Measurements from ENCODE around the gene SNX20. TPM values are rescaled to one million over a fixed set of nuclear protein-coding genes. Genes with fewer than 3 reads are reported as not detected.

Gene SNX20
- under 1 TPM; 0.60 to 0.82 (median 0.68) TPM for polyA plus RNA-seq (ENCODE audit: insufficient read length in 4 of 4)

GRCh38 chr16:50681021-50681885 lies at the start of gene SNX20:
TSS of gene SNX20 (minus strand) at chr16:50681312. CDS start at chr16:50677526, 3,786 bp downstream.
- DNase-seq (ENCODE audit: low read depth in 4 of 4, low spot score in 2 of 4), result no peak

GRCh38 chr16:50724306-50724705 lies 43.2 kb upstream of the SNX20 start:
- no peak for DNase-seq (ENCODE audit: low read depth in 4 of 4, low spot score in 2 of 4)

- DNase-seq (ENCODE audit: low read depth in 4 of 4, low spot score in 2 of 4), result no peak
Measured at GRCh38 chr16:50722960-50723359, 41.8 kb upstream of the SNX20 start.

GRCh38 chr16:50722405-50722737 lies 41.3 kb upstream of the SNX20 start:
- DNase-seq (ENCODE audit: low read depth in 4 of 4, low spot score in 2 of 4), result no peak

- DNase-seq (ENCODE audit: low read depth in 4 of 4, low spot score in 2 of 4), result no peak
Measured at GRCh38 chr16:50721549-50722404, 40.7 kb upstream of the SNX20 start.

- DNase-seq (ENCODE audit: low read depth in 4 of 4, low spot score in 2 of 4), result no peak
Measured at GRCh38 chr16:50719401-50720337, 38.6 kb upstream of the SNX20 start.

GRCh38 chr16:50718761-50719400 lies 37.8 kb upstream of the SNX20 start:
- DNase-seq (ENCODE audit: low read depth in 4 of 4, low spot score in 2 of 4), result no peak

GRCh38 chr16:50718061-50718760 lies 37.1 kb upstream of the SNX20 start:
- no peak for DNase-seq (ENCODE audit: low read depth in 4 of 4, low spot score in 2 of 4)

GRCh38 chr16:50717494-50717893 lies 36.4 kb upstream of the SNX20 start:
- no peak for DNase-seq (ENCODE audit: low read depth in 4 of 4, low spot score in 2 of 4)

GRCh38 chr16:50717091-50717490 lies 36.0 kb upstream of the SNX20 start:
- DNase-seq (ENCODE audit: low read depth in 4 of 4, low spot score in 2 of 4), result no peak

GRCh38 chr16:50712956-50713355 lies 31.8 kb upstream of the SNX20 start:
- DNase-seq (ENCODE audit: low read depth in 4 of 4, low spot score in 2 of 4), result no peak

GRCh38 chr16:50712560-50712898 lies 31.4 kb upstream of the SNX20 start:
- no peak for DNase-seq (ENCODE audit: low read depth in 4 of 4, low spot score in 2 of 4)

GRCh38 chr16:50711862-50712559 lies 30.9 kb upstream of the SNX20 start:
- no peak for DNase-seq (ENCODE audit: low read depth in 4 of 4, low spot score in 2 of 4)

- DNase-seq (ENCODE audit: low read depth in 4 of 4, low spot score in 2 of 4), result no peak
Measured at GRCh38 chr16:50711040-50711439, 29.9 kb upstream of the SNX20 start.

GRCh38 chr16:50709980-50710379 lies 28.9 kb upstream of the SNX20 start:
- no peak for DNase-seq (ENCODE audit: low read depth in 4 of 4, low spot score in 2 of 4)

- DNase-seq (ENCODE audit: low read depth in 4 of 4, low spot score in 2 of 4), result no peak
Measured at GRCh38 chr16:50709061-50709684, 28.1 kb upstream of the SNX20 start.

- no peak for DNase-seq (ENCODE audit: low read depth in 4 of 4, low spot score in 2 of 4)
Measured at GRCh38 chr16:50708373-50709060, 27.4 kb upstream of the SNX20 start.

GRCh38 chr16:50706250-50706649 lies 25.1 kb upstream of the SNX20 start:
- no peak for DNase-seq (ENCODE audit: low read depth in 4 of 4, low spot score in 2 of 4)
